ENCODE data around the gene IRAK1.

DNA sequence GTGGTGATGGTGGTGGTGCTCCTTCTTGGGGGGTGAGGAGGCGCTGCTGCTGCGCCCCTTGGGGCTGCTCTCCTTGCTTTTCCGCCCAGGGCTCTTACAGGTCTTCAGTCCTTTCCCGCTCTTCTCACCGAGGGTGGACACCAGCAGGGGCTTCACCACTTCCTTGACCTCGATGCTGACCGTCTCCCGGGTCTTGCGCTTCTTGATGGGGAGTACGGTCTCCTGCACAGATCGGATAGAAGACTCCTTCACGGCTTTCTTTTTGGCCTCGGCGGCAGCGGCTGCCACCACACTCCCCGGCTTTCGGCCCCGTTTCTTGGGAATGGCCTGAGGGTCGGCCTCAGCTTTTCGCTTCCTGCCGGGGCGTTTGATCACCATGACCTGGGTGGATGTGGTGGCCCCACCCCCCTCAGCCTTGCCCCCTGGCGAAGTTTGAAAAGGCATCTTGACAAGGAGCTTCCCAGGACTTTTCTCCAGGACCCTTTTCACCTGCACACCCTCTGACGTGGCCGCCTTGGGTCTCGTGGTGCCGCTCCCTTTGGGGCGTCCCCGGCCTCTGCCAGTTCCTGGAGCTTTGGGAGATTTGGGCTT, 11.1 kb upstream of the IRAK1 start:
- TF ChIP-seq, protein P1, sequence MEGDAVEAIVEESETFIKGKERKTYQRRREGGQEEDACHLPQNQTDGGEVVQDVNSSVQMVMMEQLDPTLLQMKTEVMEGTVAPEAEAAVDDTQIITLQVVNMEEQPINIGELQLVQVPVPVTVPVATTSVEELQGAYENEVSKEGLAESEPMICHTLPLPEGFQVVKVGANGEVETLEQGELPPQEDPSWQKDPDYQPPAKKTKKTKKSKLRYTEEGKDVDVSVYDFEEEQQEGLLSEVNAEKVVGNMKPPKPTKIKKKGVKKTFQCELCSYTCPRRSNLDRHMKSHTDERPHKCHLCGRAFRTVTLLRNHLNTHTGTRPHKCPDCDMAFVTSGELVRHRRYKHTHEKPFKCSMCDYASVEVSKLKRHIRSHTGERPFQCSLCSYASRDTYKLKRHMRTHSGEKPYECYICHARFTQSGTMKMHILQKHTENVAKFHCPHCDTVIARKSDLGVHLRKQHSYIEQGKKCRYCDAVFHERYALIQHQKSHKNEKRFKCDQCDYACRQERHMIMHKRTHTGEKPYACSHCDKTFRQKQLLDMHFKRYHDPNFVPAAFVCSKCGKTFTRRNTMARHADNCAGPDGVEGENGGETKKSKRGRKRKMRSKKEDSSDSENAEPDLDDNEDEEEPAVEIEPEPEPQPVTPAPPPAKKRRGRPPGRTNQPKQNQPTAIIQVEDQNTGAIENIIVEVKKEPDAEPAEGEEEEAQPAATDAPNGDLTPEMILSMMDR (IDR thresholded peaks at IDR 0.05; ENCODE audit: borderline replicate concordance, extremely low read depth, low read length, poor library complexity, severe bottlenecking) = no peak
- no peak for TF ChIP-seq EZH2 (IDR thresholded peaks at IDR 0.05; ENCODE audit: borderline replicate concordance, low read depth, low read length, severe bottlenecking)

Measured in DND-41 (cell line).